Measurements from ENCODE around the gene PSMA5. TPM values are rescaled to one million over a fixed set of nuclear protein-coding genes. Genes with fewer than 3 reads are reported as not detected.

PSMA5 gene
- total RNA-seq, 6 experiments from 2014 or later = 145 to 195 (median 188) TPM

DNA sequence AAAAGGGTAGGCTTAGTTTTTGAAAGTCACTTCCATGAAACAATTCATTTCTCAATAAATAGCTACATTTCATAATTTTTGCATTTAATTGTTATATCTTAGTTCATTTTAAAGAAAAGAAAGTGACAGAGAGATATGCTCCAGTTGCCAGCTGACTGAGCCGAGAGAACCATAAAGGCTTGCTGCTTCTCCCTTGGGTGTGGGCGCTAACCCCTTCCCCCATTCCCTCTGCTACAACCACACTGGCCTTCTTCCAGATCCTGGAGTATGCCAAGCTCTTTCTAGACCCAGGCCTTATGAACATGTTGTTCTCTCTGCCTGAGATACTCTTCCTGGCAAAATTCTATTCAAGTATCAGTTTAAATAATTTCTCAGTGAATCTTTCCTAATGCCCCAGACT, 40.8 kb downstream of the PSMA5 start:
- Mint-ChIP-seq H3K4me1 (ENCODE audit: low read depth) (peaks cover 56% of the 10 kb centered on the region), H3K36me3 (ENCODE audit: low read depth) (peaks cover 19% of the 10 kb centered on the region), H3K27me3 (ENCODE audit: insufficient read depth) (no peaks in the 10 kb centered on the region), H3K9me3 (peaks cover 7% of the 10 kb centered on the region; the same call in 1 of the 2 replicates), H3K27ac (no peak overlapping the region), H3K4me3 (no peak overlapping the region)
- TF ChIP-seq, protein P1, sequence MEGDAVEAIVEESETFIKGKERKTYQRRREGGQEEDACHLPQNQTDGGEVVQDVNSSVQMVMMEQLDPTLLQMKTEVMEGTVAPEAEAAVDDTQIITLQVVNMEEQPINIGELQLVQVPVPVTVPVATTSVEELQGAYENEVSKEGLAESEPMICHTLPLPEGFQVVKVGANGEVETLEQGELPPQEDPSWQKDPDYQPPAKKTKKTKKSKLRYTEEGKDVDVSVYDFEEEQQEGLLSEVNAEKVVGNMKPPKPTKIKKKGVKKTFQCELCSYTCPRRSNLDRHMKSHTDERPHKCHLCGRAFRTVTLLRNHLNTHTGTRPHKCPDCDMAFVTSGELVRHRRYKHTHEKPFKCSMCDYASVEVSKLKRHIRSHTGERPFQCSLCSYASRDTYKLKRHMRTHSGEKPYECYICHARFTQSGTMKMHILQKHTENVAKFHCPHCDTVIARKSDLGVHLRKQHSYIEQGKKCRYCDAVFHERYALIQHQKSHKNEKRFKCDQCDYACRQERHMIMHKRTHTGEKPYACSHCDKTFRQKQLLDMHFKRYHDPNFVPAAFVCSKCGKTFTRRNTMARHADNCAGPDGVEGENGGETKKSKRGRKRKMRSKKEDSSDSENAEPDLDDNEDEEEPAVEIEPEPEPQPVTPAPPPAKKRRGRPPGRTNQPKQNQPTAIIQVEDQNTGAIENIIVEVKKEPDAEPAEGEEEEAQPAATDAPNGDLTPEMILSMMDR (IDR thresholded peaks at IDR 0.05) = no peak
- DNase-seq = no peak

DNA sequence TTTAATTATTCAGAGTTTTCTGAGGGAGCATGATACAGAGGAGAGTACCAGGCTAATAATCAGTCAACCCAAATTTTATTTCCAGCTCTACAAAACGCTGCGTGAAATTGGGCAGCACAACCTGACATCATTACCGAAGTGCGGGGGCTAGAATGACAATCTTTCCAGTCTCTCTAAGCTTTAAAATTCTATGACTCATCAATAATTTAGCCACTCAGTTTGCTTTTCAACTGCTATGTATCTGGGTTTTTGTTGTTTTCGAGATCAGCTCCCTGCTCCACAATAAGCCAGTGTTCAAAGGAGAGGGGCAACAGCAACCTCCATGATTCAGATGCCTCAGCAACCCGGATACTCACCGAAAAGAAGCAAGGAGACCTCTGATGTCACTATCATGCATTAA, 42.4 kb downstream of the PSMA5 start:
- H3K4me3 Mint-ChIP-seq = no peak overlapping the region
- peaks cover 41% of the 10 kb centered on the region for H3K4me1 Mint-ChIP-seq (ENCODE audit: low read depth)
- H3K36me3 Mint-ChIP-seq (ENCODE audit: low read depth) = peaks cover 15% of the 10 kb centered on the region
- no peaks in the 10 kb centered on the region for H3K27me3 Mint-ChIP-seq (ENCODE audit: insufficient read depth)
- peak overlapping the region; percentile 16; the same call in 1 of the 2 replicates for H3K27ac Mint-ChIP-seq
- DNase-seq = no peak
- TF ChIP-seq, protein P1 (IDR thresholded peaks at IDR 0.05) = no peak
- H3K9me3 Mint-ChIP-seq = peaks cover 7% of the 10 kb centered on the region; the same call in 1 of the 2 replicates

DNA sequence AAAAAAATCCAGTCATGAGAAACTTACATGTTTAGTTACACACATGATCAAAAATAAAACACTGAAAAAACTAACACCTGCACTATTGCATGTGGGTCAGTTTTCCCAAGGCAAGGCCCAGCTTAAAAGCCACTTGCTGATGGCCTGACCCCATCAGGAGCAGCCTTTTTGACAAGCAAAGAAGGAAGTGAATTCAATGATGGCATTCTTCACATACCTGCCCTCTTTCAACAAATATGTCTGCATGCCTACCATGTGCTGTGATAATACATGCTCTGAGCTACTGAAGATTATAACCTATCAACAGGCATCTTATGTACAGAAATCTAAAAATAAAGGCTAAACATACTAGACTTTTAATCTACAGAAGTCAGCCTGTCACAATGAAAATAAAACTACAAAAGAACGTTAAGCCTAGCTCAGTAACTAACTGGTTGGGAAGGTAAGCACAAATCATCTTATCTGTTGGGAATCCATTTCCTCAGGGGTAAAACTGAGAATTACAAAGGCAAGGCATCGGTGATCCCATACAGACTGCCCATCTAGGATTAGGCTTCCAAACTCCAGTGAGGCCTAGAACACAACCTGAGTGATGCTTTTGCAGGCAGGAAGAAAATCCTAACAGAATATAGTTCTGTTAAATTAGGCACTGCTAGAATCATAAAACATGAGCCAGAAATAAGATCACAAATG, 43.0 kb downstream of the PSMA5 start:
- H3K27me3 Mint-ChIP-seq (ENCODE audit: insufficient read depth) = no peaks in the 10 kb centered on the region
- TF ChIP-seq, protein P1 (IDR thresholded peaks at IDR 0.05) = no peak
- H3K4me3 Mint-ChIP-seq = no peak overlapping the region
- H3K9me3 Mint-ChIP-seq = peaks cover 7% of the 10 kb centered on the region; the same call in 1 of the 2 replicates
- peaks cover 38% of the 10 kb centered on the region for H3K4me1 Mint-ChIP-seq (ENCODE audit: low read depth)
- no peak for DNase-seq
- peaks cover 15% of the 10 kb centered on the region for H3K36me3 Mint-ChIP-seq (ENCODE audit: low read depth)
- no peak overlapping the region for H3K27ac Mint-ChIP-seq

DNA sequence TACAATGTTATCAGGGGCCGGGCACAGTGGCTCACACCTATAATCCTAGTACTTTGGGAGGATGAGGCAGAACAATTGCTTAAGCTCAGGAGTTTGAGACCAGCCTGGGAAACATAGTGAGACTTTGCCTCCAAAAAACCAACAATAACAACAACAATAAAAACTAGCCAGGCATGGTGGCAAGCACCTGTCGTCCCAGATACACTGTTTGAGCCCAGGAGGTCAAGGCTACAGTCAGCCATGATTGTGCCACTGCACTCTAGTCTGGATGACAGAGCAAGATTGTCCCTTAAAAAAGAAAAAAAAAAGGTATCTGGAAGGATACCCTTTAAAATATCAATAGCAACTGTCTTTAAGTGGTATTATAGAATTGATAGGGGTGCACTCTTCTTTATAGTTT, 44.7 kb downstream of the PSMA5 start:
- peaks cover 7% of the 10 kb centered on the region; the same call in 1 of the 2 replicates for H3K9me3 Mint-ChIP-seq
- H3K27me3 Mint-ChIP-seq (ENCODE audit: insufficient read depth) = no peaks in the 10 kb centered on the region
- peaks cover 39% of the 10 kb centered on the region for H3K4me1 Mint-ChIP-seq (ENCODE audit: low read depth)
- H3K27ac Mint-ChIP-seq = no peak overlapping the region
- no peak overlapping the region for H3K4me3 Mint-ChIP-seq
- DNase-seq = no peak
- peaks cover 15% of the 10 kb centered on the region for H3K36me3 Mint-ChIP-seq (ENCODE audit: low read depth)
- TF ChIP-seq, protein P1 (IDR thresholded peaks at IDR 0.05) = no peak

DNA sequence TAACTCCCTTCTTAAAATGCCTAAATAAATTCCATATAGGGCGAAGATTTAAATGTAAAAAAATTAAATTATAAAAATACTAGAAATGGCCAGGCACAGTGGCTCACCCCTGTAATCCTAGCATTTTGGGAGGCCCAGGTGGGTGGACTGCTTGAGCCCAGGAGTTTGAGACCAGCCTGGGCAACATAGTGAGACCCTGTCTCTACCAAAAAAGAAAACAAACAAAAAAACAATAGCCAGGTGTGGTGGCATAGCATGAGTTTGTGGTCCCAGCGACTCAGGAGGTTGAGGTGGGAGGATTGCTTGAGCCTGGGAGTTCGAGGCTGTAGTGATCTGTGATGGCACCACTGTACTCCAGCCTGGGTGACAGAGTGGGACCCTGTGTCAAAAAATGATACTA, 46.3 kb downstream of the PSMA5 start:
- Mint-ChIP-seq H3K27ac (no peak overlapping the region), H3K27me3 (ENCODE audit: insufficient read depth) (no peaks in the 10 kb centered on the region), H3K4me3 (no peak overlapping the region), H3K36me3 (ENCODE audit: low read depth) (peaks cover 9% of the 10 kb centered on the region), H3K4me1 (ENCODE audit: low read depth) (peaks cover 42% of the 10 kb centered on the region), H3K9me3 (peaks cover 7% of the 10 kb centered on the region; the same call in 1 of the 2 replicates)
- DNase-seq = no peak
- TF ChIP-seq, protein P1 (IDR thresholded peaks at IDR 0.05) = no peak
